SKM-1 (cell line): Measurements from ENCODE around the gene KCTD7.
"Not testable (repeated sequence)": the region's sequence is repeated elsewhere in the genome, so short reads cannot be mapped to it uniquely, and the experiment has no call there.

Experiments
- DNase-seq: peaks from one replicate; lab custom pipeline; 2025; ENCODE audit not compliant: unreplicated experiment; lab: John Stamatoyannopoulos, UW

Gene KCTD7

GRCh38 chr7:66628361-66629221, at the start of gene KCTD7:
Gene KCTD7, plus strand, starts transcription at chr7:66628881. Its CDS starts 184 bp downstream, at chr7:66629065.
- peak; percentile 81 for DNase-seq

GRCh38 chr7:66580380-66580779, 48.3 kb upstream of the KCTD7 start:
- not testable (repeated sequence) for DNase-seq

GRCh38 chr7:66582816-66583489, 45.7 kb upstream of the KCTD7 start:
- not testable (repeated sequence) for DNase-seq

GRCh38 chr7:66583490-66584110, 45.1 kb upstream of the KCTD7 start:
- DNase-seq: no peak

GRCh38 chr7:66586181-66586580, 42.5 kb upstream of the KCTD7 start:
- DNase-seq: no peak

- DNase-seq: not testable (repeated sequence)
Observed at GRCh38 chr7:66588226-66588625, 40.5 kb upstream of the KCTD7 start.

- not testable (repeated sequence) for DNase-seq
Observed at GRCh38 chr7:66588856-66589570, 39.7 kb upstream of the KCTD7 start.

- DNase-seq: not testable (repeated sequence)
Observed at GRCh38 chr7:66590302-66591057, 38.2 kb upstream of the KCTD7 start.

GRCh38 chr7:66591058-66591798, 37.5 kb upstream of the KCTD7 start:
- DNase-seq: not testable (repeated sequence)

- DNase-seq: peak; percentile 71
Observed at GRCh38 chr7:66591799-66592596, 36.7 kb upstream of the KCTD7 start.

GRCh38 chr7:66592597-66593146, 36.0 kb upstream of the KCTD7 start:
- DNase-seq: not testable (repeated sequence)

GRCh38 chr7:66594082-66594481, 34.6 kb upstream of the KCTD7 start:
- not testable (repeated sequence) for DNase-seq

- no peak for DNase-seq
Observed at GRCh38 chr7:66597461-66597860, 31.2 kb upstream of the KCTD7 start.

- DNase-seq: no peak
Observed at GRCh38 chr7:66602159-66602558, 26.5 kb upstream of the KCTD7 start.

GRCh38 chr7:66604198-66604597, 24.5 kb upstream of the KCTD7 start:
- no peak for DNase-seq

- not testable (repeated sequence) for DNase-seq
Observed at GRCh38 chr7:66606540-66607291, 22.0 kb upstream of the KCTD7 start.

GRCh38 chr7:66609176-66609575, 19.5 kb upstream of the KCTD7 start:
- no peak for DNase-seq

GRCh38 chr7:66614596-66614995, 14.1 kb upstream of the KCTD7 start:
- DNase-seq: not testable (repeated sequence)
